K562 (cell line): Measurements from ENCODE around the gene CRAMP1. TPM values are rescaled to one million over a fixed set of nuclear protein-coding genes. Genes with fewer than 3 reads are reported as not detected.

Source experiments
- ATAC-seq: fragments of 200-7000 bp; cut with Tn5 transposase; 3 replicates; pipeline ENCODE4 v1.9.1; 2020; ENCODE audit warnings: moderate library complexity
- BruUV-seq: library from RNA; stranded (reverse); fragments of 400-500 nt; replicated peaks from 2 replicates; lab custom pipeline; 2021; lab: Mats Ljungman, UMichigan
- CTCF ChIA-PET: fragments of 300-600 bp; formaldehyde crosslinking; extraction: SDS; loops from one replicate; lab custom pipeline; 2021; ENCODE audit warnings: low intra/inter-chr PET ratio; lab: Yijun Ruan, JAX
- POLR2A ChIA-PET: fragments of 300-600, 350-650 bp; sonication (Branson Sonifier 250); formaldehyde crosslinking; extraction: SDS; loops from one replicate; lab custom pipeline; 2021; ENCODE audit warnings: antibody characterized with exemption, inconsistent platforms; lab: Yijun Ruan, JAX
- DNase-seq, 4 experiments: peaks; one replicate each; pipeline versions ENCODE4 v3.0.0 to v3.0.0-alpha.2; 2011 to 2018; ENCODE audit warnings: low spot score in 3 of 4, mixed read lengths in 3 of 4; ENCODE audit errors: extremely low read depth in 1 of 4
- FAIRE-seq: peaks from 2 replicates; lab custom pipeline; 2011; peaks lifted over from hg19 to GRCh38; lab: Jason Lieb, UNC
- H2AFZ ChIP-seq: 2 replicates; pipeline ENCODE4 v1.6.0; 2011; ENCODE audit warnings: low read depth, low read length, control low read depth, inconsistent platforms
- H3K27ac ChIP-seq: fragments of 200-600 bp; 3 replicates; pipeline ENCODE4 v1.8.0; 2011; ENCODE audit warnings: low read depth, mild to moderate bottlenecking, control low read depth, inconsistent platforms, low read length, moderate library complexity, mixed read lengths; ENCODE audit errors: extremely low read depth
- H3K27me3 ChIP-seq, 2 experiments: fragments of 300-600 bp in 1 of 2; 2 replicates in 1 of 2; 3 replicates in 1 of 2; pipeline versions ENCODE4 v1.6.0 to v1.8.0; 2011; ENCODE audit warnings: inconsistent platforms in 2 of 2, low read length in 2 of 2, mild to moderate bottlenecking in 1 of 2, mixed read lengths in 1 of 2, moderate library complexity in 1 of 2; ENCODE audit not compliant: control insufficient read depth in 2 of 2, insufficient read depth in 2 of 2
- H3K36me3 ChIP-seq: fragments of 300-600 bp; 3 replicates; pipeline ENCODE4 v1.8.0; 2011; ENCODE audit warnings: mild to moderate bottlenecking, low read length, inconsistent platforms; ENCODE audit not compliant: control insufficient read depth, insufficient read depth
- H3K4me1 ChIP-seq, 2 experiments: fragments of 200-600 bp in 1 of 2; replicated peaks in 1 of 2; 2 replicates in 1 of 2; 3 replicates in 1 of 2; pipeline versions ENCODE4 v1.5.1 to v1.8.0; 2011; ENCODE audit warnings: inconsistent platforms in 2 of 2, low read length in 2 of 2, mild to moderate bottlenecking in 1 of 2, mixed read lengths in 1 of 2, moderate library complexity in 1 of 2; ENCODE audit not compliant: control insufficient read depth in 2 of 2, insufficient read depth in 2 of 2
- H3K4me2 ChIP-seq: 2 replicates; pipeline ENCODE4 v1.6.1; 2011; ENCODE audit warnings: low read length, control low read depth, inconsistent platforms, mixed read lengths; ENCODE audit not compliant: insufficient read depth
- H3K4me3 ChIP-seq: fragments of 200-600 bp; sonication (generic), shearing (Covaris generic); 2 replicates; pipeline ENCODE4 v1.5.1; 2016; ENCODE audit warnings: control low read depth, inconsistent platforms
- H3K79me2 ChIP-seq: fragments of 200-600 bp; 3 replicates; pipeline ENCODE4 v1.8.0; 2011; ENCODE audit warnings: low read length, inconsistent platforms; ENCODE audit not compliant: control insufficient read depth, insufficient read depth
- H3K9ac ChIP-seq, 2 experiments: 2 replicates each; pipeline versions ENCODE4 v1.6.0 to v1.6.1; 2011; ENCODE audit warnings: low read depth in 2 of 2, low read length in 2 of 2, control low read depth in 1 of 2, inconsistent platforms in 1 of 2, mild to moderate bottlenecking in 1 of 2, mixed read lengths in 1 of 2; ENCODE audit not compliant: insufficient read depth in 1 of 2
- H3K9me1 ChIP-seq: one replicate; pipeline ENCODE4 v1.6.0; 2011; ENCODE audit warnings: inconsistent platforms, mild to moderate bottlenecking, low read length, moderate library complexity; ENCODE audit not compliant: control insufficient read depth, insufficient read depth
- H3K9me3 ChIP-seq: replicated peaks from 2 replicates; pipeline ENCODE4 v1.5.1; 2011; ENCODE audit warnings: low read depth, low read length, inconsistent platforms; ENCODE audit not compliant: control insufficient read depth, insufficient read depth
- H4K20me1 ChIP-seq: replicated peaks from 2 replicates; pipeline ENCODE4 v1.6.1; 2011; ENCODE audit warnings: low read length, inconsistent platforms, mixed read lengths; ENCODE audit not compliant: control insufficient read depth, insufficient read depth
- FOXA3 ChIP-seq, 2 experiments: fragments of 450-650 bp in 1 of 2; sonication (generic) in 1 of 2; formaldehyde crosslinking; IDR thresholded peaks in 1 of 2; conservative IDR thresholded peaks in 1 of 2; 2 replicates each; pipeline versions ENCODE4 v1.4.0 to v1.8.0; 2020 to 2022; ENCODE audit warnings: mild to moderate bottlenecking in 2 of 2, missing genetic modification reagents in 1 of 2
- FOXK2 ChIP-seq, 2 experiments: fragments of 450-650 bp; IDR thresholded peaks in 1 of 2; conservative IDR thresholded peaks in 1 of 2; 2 replicates each; pipeline ENCODE4 v1.6.1; 2016; ENCODE audit warnings: low read depth in 2 of 2, mild to moderate bottlenecking in 1 of 2
- GATA2 ChIP-seq: sonication (generic); formaldehyde crosslinking; IDR thresholded peaks from 2 replicates; pipeline ENCODE4 v1.4.0; 2020; ENCODE audit warnings: mild to moderate bottlenecking, missing genetic modification reagents
- MAFG ChIP-seq: fragments of 450-650 bp; conservative IDR thresholded peaks from 2 replicates; pipeline ENCODE4 v1.6.1; 2016; ENCODE audit warnings: missing genetic modification characterization, missing compliant biosample characterization
- SP1 ChIP-seq: sonication (generic); formaldehyde crosslinking; IDR thresholded peaks from 2 replicates; pipeline ENCODE4 v1.8.1; 2022; ENCODE audit warnings: mild to moderate bottlenecking, missing genetic modification reagents
- ZBTB26 ChIP-seq: fragments of 450-650 bp; formaldehyde crosslinking; IDR thresholded peaks from 2 replicates; pipeline ENCODE4 v1.4.0; 2022; ENCODE audit warnings: missing genetic modification characterization
- ZNF318 ChIP-seq, 2 experiments: fragments of 450-650 bp; IDR thresholded peaks; 2 replicates each; pipeline ENCODE4 v1.6.1; 2016; ENCODE audit warnings: mild to moderate bottlenecking in 2 of 2, borderline replicate concordance in 1 of 2, low read depth in 1 of 2, moderate library complexity in 1 of 2
- ZNF778 ChIP-seq: fragments of 450-650 bp; formaldehyde crosslinking; IDR thresholded peaks from 2 replicates; pipeline ENCODE4 v1.4.0; 2020; ENCODE audit warnings: mild to moderate bottlenecking, moderate library complexity
- WGBS: fragments of 100-300 bp; shearing (Covaris generic); methylation state at CpG from one replicate; pipeline ENCODE4 v1.1.6; 2016; ENCODE audit warnings: low coverage, mixed read lengths; ENCODE audit not compliant: insufficient coverage; ENCODE audit errors: missing lambda C conversion rate; 5-methylcytosine and 5-hydroxymethylcytosine counted together
- in situ Hi-C: fragments of 300-500 bp; cut with MboI; formaldehyde crosslinking; loops from 4 replicates; pipeline ENCODE4 v1.15.0; 2018; ENCODE audit warnings: inconsistent platforms, mixed read lengths
- intact Hi-C: fragments of 100-400 bp; cut with micrococcal nuclease; formaldehyde crosslinking; loops from 2 replicates; pipeline ENCODE4 v1.14.2; 2022
- polyA plus RNA-seq, 8 experiments: library from polyadenylated mRNA; depleted of rRNA in 4 of 8; stranded (reverse) in 5 of 8; unstranded in 3 of 8; fragments of >200 nt; fragmentation: Nextera tagmentation in 2 of 8; fragmentation: Illumina TruSeq in 1 of 8; extraction: Ambion mirVana in 2 of 8; extraction: Trizol in 1 of 8; gene quantifications; 2 replicates each; pipeline versions ENCODE4 v1.2.1 to v1.2.3, GENCODE V29; 2011 to 2014; ENCODE audit warnings: inconsistent platforms in 1 of 8, missing spikeins in 1 of 8
- total RNA-seq, 7 experiments: library from RNA; depleted of rRNA in 6 of 7; stranded (reverse); fragments of >200 nt in 6 of 7; fragmentation: Illumina TruSeq in 2 of 7; extraction: Trizol in 2 of 7; gene quantifications; 2 replicates each; pipeline versions ENCODE4 v1.2.1 to v1.2.3, GENCODE V29; 2011 to 2021; ENCODE audit warnings: low replicate concordance in 1 of 7

Gene CRAMP1
- total and polyA plus RNA-seq, 9 of the 15 experiments (the other 6 are each of a cell fraction or from before 2014, with no cell fraction given), result 0.52 to 20.8 (median 7.5) TPM

GRCh38 chr16:1572673-1573072 lies 39.5 kb upstream of the CRAMP1 start:
- Histone ChIP-seq H3K79me2 (no peaks in the 10 kb centered on the region), H3K9ac (no peak overlapping the region), H3K4me2 (no peak overlapping the region), H3K9me3 (no peaks in the 10 kb centered on the region), H3K36me3 (no peaks in the 10 kb centered on the region), H2AFZ (no peak overlapping the region), H3K4me1 (peaks cover 0 to 3% of the 10 kb centered on the region in 2 experiments; a peak in 1 of 5 replicates), H3K27ac (no peak overlapping the region), H3K27me3 (peaks cover 3 to 6% of the 10 kb centered on the region in 2 experiments; a peak in 3 of 5 replicates), H3K4me3 (no peak overlapping the region), H4K20me1 (no peaks in the 10 kb centered on the region), H3K9me1 (no peaks in the 10 kb centered on the region)
- 37% methylated on average over 7 of the region's 7 CpGs for WGBS
- ATAC-seq, result no peak
- CTCF ChIA-PET, result no interaction called here
- TF ChIP-seq SP1 (CRISPR knock-in tag) (no peak), ZNF778 (CRISPR knock-in tag) (no peak), ZNF318 (IDR thresholded peaks at IDR 0.05; ENCODE audit: borderline replicate concordance in 1 of 2, low read depth in 1 of 2) (no peak), MAFG (tag) (no peak), GATA2 (CRISPR knock-in tag) (no peak), FOXA3 (CRISPR knock-in tag; conservative IDR thresholded peaks at IDR 0.05 in 1 of 2, IDR thresholded peaks at IDR 0.05 in 1 of 2) (no peak), FOXK2 (conservative IDR thresholded peaks at IDR 0.05 in 1 of 2, IDR thresholded peaks at IDR 0.05 in 1 of 2; ENCODE audit: low read depth in 2 of 2) (no peak), ZBTB26 (CRISPR knock-in tag) (no peak)
- no peak for FAIRE-seq
- in situ Hi-C loops (no loop called here), intact Hi-C loops (no loop called here)
- no TSS peak for BruUV-seq
- DNase-seq, result no peak
- POLR2A ChIA-PET, result interaction anchor here (0.6 to 1.0 kb wide), 3 partner anchors 47 to 206 kb away, joined by 3 to 5 read pairs (median 3); partner anchors contain the start of gene MAPK8IP3
